GM20431 (cell line): ENCODE measurements around the gene UTP14C.
"Not testable (repeated sequence)": the region's sequence is repeated elsewhere in the genome, so short reads cannot be mapped to it uniquely, and the experiment has no call there.

Experiments
- in situ Hi-C: fragments of 300-500 bp; cut with MseI, MboI; formaldehyde crosslinking; loops from one replicate; pipeline ENCODE4 v1.15.0; 2020; ENCODE audit warnings: low sequenced_read_pairs; ENCODE audit not compliant: unreplicated experiment

The UTP14C gene, protein sequence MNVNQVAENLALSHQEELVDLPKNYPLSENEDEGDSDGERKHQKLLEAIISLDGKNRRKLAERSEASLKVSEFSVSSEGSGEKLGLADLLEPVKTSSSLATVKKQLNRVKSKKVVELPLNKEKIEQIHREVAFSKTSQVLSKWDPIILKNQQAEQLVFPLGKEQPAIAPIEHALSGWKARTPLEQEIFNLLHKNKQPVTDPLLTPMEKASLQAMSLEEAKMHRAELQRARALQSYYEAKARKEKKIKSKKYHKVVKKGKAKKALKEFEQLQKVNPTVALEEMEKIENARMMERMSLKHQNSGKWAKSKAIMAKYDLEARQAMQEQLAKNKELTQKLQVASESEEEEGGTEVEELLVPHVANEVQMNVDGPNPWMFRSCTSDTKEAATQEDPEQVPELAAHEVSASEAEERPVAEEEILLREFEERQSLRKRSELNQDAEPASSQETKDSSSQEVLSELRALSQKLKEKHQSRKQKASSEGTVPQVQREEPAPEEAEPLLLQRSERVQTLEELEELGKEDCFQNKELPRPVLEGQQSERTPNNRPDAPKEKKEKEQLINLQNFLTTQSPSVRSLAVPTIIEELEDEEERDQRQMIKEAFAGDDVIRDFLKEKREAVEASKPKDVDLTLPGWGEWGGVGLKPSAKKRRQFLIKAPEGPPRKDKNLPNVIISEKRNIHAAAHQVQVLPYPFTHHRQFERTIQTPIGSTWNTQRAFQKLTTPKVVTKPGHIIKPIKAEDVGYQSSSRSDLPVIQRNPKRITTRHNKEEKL

DNA sequence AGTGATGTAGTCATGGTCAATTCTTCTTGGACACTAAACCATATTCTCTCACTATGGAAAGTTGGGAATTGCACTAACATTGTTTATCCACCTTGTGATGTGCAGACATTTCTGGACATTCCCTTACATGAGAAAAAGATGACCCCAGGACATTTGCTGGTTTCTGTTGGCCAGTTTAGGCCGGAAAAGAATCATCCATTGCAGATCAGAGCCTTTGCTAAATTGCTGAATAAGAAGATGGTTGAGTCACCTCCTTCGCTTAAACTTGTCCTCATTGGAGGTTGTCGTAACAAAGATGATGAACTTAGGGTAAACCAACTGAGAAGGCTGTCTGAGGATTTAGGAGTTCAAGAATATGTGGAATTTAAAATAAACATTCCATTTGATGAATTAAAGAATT lies at the start of gene UTP14C:
UTP14C (plus strand) TSS at position 211 of the 400 bp plus-strand sequence. CDS start 4,114 bp downstream, outside the sequence.
- in situ Hi-C loops, result no loop called here

DNA sequence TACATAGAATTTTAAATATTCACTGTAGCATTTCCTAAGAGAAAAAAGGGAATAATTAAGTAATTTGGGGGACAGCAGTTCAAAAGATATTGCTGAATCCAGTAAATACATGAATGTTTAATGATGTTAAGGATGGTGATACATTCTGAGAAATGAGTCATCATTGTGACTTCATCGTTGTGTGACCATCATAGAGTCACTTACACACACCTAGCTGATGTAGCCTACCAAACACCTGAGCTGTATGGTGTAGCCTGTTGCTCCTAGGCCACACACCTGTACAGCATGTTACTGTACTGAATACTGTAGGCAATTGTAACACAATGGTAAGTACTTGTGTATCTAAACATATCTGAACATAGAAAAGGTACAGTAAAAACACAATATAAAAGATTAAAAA lies 48.1 kb upstream of the UTP14C start:
- in situ Hi-C loops, result no loop called here

DNA sequence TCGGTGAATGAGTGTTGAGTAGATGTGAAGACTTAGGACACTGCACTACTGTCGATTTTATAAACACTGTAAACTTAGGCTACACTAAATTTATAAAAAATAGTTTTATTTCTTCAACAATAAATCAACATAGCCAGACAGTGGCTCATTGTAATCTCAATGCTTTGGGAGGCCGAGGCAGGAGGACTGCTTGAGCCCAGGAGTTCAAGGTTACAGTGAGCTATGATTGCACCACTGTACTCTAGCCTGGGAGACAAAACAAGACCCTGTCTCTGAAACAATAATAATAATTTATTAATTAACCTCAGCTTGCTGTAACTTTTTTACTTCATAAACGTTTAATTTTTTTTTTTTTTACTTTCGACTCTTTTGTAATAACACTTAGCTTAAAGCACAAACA lies 47.6 kb upstream of the UTP14C start:
- in situ Hi-C loops, result no loop called here

DNA sequence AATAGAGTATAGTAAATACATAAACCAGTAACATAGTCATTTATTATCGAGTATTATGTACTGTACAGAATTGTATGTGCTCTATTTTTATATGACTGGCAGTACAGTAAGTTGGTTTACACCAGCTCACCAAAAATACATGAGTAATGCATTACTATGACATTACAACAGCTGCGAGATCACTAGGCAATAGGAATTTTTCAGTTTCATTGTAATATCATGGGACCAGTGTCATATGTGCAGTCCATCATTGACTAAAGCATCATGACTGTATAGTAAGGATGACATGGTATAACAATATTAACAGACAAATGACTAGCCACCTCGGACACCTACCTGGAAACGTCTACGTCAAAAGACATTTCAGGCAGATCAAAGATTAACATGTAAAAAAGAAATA lies 46.9 kb upstream of the UTP14C start:
- in situ Hi-C loops, result no loop called here

DNA sequence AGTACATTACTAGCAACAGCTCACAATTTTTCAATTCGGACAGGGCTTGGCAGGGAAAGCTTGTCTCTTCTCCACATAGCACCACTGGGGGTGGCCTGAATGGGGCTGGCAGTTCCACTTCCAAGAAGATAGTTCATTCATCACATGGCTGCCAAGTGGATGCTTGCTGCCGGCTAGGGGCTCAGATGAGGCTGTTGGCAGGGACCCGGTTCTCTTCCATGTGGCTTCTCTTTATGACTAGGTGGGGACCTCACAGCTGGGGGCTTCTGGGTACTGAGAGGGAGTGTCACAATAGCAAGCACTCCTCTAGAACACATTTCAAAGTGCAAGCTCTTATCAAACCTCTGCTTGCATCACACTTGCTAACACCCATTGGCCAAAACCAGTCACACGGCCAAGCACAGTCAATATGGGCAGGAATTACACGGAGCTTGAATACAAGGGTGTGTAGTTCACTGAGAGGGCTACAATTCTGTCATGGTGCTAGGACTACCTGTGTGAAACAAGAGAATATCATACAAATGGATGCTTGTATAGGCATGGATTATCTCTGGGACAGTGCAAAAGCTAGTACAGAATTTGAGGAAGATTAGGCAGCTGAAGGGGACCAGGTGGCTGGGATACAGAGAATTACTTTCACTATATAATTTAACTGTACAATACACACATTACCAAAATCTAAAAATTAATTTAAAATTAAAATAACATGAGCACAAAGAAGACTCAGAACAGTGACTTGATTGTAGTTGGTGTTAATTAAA lies 45.5 kb upstream of the UTP14C start:
- in situ Hi-C loops, result no loop called here

DNA sequence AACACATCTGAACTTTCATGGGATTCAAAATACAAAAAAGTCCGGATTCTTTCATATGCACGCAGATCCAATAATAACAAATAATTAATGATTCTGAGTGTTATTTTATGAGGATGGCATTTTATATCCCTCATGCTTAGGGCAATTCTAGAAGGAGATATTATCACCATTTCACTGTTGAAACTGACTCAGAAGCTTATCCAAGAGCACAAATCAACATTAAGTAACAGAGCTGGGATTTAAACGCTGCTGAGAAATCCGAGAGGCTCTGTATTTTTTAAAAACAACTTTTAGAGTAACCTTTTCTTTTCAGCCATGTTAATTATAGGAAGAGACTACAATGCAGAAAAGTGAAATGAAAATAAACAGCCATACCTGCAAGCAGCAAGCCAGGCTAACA lies 43.6 kb upstream of the UTP14C start:
- in situ Hi-C loops, result no loop called here

DNA sequence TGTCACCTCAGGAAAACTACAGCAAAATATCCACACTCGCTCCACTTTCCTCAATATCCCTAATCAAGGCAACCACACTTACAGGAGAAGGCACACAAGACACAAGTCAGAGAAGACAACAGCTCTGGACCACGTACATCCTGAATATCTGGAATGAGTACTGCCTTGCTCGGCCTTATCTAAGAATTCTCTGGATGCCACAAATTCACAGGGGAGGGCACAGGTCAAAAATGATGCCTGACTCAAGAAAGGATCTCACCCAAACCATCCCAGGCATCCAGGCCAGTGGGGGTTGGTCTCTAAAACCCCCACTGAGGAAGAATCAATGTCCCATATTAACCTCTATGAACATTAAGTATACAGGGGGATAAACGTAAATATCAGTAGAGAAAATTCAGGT lies 43.1 kb upstream of the UTP14C start:
- in situ Hi-C loops, result no loop called here

DNA sequence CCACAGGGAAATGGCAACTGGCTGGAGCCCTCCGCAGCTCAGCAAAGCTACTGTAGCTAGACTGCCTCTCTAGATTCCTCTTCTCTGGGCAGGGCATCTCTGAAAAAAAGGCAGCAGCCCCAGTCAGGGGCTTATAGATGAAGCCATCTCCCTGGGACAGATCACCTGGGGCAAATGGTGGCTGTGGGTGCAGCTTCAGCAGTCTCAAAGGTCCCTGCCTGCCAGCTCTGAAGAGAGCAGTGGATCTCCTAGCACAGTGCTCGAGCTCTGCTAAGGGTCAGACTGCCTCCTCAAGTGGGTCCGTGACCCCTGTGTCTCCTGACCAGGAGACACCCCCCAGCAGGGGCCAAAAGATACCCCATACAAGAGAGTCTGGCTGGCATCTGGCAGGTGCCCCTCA lies 41.2 kb upstream of the UTP14C start:
- in situ Hi-C loops, result not testable (repeated sequence)

DNA sequence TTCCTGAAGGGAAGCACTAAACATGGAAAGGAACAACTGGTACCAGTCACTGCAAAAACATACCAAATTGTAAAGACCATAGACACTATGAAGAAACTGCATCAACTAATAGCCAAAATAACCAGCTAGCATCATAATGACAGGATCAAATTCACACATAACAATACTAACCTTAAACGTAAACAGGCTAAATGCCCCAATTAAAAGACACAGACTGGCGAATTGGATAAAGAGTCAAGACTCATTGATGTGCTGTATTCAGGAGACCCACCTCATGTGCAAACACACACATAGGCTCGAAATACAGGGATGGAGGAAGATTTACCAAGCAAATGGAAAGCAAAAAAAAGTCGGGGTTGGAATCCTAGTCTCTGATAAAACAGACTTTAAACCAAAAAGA lies 39.6 kb upstream of the UTP14C start:
- in situ Hi-C loops, result not testable (repeated sequence)

DNA sequence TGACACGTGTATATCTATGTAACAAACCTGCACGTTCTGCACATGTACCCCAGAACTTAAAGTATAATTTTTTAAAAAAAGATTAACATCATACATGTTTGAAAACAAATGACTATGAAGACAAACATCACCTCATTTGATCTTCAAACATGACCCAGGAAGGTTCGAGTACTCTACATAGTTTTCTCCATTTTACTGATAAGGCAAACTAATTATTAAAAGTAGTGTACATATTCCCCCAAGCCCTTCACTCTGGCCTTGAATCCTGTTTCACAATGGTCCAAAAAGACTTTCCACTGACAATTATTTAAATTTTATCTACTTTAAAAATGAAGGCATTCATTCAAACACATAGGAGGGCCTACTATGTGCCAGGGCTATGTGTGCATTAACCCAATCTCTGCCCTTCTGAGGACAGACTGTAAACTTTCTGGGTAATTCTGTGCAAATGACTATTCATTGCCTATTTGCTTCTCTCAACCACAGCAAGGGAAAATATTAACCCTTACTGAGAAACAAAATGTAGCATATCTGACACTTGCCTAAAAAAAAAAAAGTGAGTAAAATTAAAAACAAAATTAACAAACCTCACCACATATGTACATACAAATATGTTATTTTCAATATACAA lies 35.4 kb upstream of the UTP14C start:
- in situ Hi-C loops, result no loop called here

DNA sequence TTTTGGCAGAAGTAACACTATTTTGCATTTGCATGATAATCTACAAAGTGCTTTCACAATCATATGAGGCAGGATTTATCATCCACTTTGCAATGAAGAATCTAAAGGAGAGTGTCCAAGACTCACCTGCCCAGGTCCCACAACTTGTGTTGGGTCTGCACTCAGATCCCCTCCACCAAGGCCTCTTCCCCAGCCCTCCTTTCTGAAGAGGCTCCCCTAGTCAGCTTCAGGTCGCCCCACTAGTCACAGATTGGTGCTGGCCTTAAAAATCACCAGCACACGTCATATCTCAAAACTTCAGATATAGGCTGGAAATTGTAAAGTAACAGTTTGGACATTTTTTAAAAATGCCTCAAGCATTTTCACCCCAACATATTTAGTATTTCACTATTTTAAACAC lies 30.8 kb upstream of the UTP14C start:
- in situ Hi-C loops, result no loop called here

DNA sequence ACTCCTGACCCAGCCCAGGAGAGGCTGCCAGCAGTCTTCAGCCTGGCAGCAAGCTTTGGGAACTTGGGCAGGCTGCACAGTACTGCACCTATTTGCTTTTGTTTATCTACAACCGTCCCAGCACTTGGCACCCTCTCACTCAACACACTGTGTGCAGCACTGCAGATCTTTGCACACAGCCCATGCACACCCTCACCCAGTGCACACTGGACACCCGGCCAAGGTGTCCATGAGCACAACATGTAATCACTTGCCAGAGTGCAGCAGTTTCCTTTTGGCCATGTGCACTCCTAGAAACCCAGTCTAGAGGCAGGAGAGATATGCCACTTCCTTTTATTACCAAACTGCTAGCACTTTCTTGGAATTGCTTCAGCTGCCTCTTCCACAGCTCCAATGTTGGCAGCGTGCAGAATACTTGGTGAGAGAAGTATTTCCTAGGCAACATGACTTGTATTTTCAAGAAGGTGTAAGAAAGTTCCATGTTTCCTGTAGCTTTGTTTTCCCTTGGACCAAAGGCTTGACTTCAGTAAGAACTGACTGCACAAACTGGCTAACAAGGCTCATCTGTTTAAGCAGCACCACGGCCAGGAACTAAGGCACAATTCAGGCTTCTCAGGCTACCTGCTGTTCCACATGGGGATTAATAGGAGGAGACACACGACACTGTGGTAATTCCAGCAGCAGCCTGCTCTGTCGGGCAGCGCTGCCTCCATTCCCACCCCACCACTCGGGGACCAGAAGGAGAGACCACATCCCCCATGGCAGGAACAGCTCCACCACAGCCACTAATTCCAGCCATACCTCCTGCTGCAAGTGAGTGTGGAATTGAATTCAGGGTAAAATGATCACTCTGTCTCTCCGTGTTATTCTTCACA lies 28.6 kb upstream of the UTP14C start:
- in situ Hi-C loops, result no loop called here

DNA sequence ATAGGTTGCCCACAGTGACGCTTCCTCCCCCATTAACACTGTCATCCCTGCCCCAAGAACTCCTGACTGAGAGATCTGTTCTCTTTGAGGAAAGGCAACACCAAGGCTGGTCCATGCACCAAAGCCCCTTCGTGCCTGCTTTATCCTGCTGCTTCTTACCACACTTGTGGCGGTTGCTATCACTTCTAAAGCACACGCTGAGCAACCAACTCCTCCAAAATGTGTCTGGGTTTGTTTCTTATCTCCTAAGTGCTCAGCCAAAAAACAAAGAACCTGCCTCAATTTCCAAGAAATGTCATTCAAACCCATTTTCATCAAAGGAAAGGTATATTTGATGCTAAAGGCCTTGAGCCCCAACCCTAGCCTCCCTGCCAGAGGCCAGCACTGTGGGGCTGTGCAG lies 27.9 kb upstream of the UTP14C start:
- in situ Hi-C loops, result no loop called here

DNA sequence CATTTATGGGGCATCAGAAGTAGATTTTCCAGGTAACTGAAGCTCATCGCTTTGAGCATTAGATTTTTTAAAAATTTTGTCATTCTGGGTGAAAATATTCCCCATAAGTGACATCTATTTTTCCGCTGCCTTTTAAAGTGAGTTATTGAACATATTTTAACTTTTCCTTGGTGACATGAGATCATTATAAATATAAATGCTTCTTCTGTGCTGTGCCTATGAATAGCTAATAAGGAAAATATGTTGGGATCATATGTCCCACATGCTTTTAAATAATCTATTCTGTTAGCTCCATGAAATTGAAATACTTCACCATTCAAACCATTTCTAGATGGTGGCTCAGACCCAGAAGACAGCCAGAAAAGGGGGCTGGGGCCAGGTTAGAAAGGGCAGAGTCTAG lies 27.3 kb upstream of the UTP14C start:
- in situ Hi-C loops, result no loop called here

DNA sequence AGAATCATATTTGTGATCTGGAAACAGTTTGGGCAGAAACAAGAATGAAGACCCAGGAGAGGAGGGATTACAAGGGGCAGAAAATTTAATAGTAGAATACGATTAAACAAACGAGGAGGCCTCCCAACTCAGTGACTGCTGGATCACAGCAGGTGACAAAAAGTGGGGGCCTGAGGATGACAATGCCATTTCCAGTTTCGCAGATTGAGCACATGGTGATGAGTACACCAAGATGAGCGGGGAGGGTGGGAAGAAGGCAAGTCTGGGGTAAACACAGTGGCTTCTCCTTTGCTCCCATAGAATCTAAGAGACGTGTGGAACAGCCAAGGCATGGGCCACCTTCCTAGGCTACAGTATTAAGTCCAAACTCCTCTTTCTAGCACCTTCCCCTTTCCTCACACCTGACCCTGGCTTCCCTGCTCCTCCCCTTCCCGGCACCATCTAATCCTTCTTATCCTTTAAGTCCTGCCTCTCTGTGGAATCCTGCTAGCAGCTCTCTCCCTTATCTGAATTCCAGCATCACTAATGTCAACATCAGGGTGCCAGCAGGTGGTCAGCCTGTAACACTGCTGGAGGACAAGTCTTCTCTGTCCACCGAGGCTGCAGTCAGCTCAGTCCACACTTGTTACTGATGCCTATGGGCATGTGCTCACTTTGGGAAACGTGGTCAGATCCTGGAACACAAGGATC lies 26.7 kb upstream of the UTP14C start:
- in situ Hi-C loops, result no loop called here

DNA sequence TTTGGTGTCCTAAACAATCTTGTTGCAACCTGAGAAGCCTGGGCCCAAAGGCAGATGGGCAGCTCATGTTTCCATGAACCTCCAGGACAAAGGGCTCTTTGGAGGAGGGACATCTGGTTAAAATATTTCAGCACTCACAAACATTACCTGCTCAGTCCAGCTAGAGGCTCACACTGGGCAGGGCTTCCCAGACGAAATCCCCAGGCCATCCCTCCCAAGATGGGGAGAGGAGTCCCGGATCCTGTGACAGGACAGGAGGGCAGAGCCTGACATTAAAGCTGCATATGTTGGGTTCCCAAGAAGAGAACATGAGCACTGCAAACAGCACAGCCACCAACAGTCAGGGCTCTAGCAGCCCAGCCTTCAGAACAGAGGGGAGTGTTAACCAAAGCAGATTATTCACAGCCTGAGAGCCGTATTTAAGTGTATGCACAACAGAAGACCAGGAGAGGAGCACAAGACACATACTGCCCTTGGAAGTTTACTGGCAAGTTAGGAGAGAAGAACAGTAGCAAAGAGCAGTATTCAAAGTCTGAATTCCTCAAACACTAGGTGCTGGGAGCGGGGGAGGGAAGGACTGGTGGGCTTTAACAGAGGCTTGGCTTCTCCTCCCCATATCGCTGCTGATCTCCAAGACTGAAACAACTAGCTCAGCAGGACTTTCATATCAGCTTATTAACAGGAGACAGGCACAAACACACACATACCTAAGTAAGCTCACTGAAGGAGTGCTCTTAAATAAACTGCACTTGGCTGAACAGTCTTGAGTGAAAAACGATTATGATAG lies 25.6 kb upstream of the UTP14C start:
- in situ Hi-C loops, result no loop called here

DNA sequence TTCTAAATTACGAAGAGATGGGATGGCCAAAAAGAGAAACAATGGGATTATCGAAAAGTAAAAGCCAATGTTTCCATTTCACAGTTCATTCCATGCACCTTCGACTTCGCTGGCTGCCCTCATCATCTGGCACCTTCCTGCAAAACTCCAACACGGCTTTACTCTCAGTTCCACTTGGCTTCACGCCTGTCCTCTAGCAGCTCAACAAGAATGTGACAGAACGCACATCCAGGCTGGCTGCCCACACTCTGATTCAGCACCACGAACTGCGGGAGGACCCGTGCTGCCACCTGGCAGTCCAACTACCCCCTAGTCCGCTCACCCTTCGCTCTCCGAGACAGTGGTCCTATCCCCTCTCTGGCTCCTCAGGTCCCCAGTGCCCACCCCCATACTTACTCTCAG lies 25.0 kb upstream of the UTP14C start:
- in situ Hi-C loops, result no loop called here

DNA sequence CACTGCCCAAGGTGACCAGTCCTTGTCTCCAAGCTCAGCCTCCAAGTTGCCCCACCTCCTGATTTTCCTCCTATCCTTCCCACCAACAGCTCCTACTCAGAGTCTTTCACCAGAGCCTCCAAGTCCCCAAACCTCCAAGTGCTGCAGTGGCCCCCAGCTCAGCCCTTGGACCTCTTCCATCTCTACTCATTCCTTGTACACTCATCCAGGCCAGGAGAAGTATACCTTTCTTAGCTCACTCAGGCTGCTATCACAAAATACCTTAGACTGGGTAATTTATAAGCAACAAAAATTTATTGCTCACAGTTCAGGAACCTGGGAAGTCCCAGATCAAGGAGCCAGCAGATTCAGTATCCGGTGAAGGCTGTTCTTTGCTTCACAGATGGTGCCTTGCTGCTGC lies 24.6 kb upstream of the UTP14C start:
- in situ Hi-C loops, result no loop called here
